GM12875 (cell line): Measurements from ENCODE around the gene PGA3.
"Not testable (repeated sequence)": the region's sequence is repeated elsewhere in the genome, so short reads cannot be mapped to it uniquely, and the experiment has no call there.

Source experiments
- H3K4me3 ChIP-seq: one replicate; pipeline ENCODE4 v1.5.1; 2011; ENCODE audit warnings: low read depth, low read length, control low read depth
- TF ChIP-seq, protein P1 (sequence below): IDR thresholded peaks from 2 replicates; pipeline ENCODE4 v1.5.1; 2011; ENCODE audit warnings: low read depth, mild to moderate bottlenecking, control low read depth, inconsistent platforms, low read length, moderate library complexity, borderline replicate concordance; ENCODE audit not compliant: insufficient read depth

The PGA3 gene

GRCh38 chr11:61174273-61174672, 29.0 kb upstream of the PGA3 start:
- TF ChIP-seq, protein P1, sequence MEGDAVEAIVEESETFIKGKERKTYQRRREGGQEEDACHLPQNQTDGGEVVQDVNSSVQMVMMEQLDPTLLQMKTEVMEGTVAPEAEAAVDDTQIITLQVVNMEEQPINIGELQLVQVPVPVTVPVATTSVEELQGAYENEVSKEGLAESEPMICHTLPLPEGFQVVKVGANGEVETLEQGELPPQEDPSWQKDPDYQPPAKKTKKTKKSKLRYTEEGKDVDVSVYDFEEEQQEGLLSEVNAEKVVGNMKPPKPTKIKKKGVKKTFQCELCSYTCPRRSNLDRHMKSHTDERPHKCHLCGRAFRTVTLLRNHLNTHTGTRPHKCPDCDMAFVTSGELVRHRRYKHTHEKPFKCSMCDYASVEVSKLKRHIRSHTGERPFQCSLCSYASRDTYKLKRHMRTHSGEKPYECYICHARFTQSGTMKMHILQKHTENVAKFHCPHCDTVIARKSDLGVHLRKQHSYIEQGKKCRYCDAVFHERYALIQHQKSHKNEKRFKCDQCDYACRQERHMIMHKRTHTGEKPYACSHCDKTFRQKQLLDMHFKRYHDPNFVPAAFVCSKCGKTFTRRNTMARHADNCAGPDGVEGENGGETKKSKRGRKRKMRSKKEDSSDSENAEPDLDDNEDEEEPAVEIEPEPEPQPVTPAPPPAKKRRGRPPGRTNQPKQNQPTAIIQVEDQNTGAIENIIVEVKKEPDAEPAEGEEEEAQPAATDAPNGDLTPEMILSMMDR, result no peak
- H3K4me3 ChIP-seq, result no peak overlapping the region

DNA sequence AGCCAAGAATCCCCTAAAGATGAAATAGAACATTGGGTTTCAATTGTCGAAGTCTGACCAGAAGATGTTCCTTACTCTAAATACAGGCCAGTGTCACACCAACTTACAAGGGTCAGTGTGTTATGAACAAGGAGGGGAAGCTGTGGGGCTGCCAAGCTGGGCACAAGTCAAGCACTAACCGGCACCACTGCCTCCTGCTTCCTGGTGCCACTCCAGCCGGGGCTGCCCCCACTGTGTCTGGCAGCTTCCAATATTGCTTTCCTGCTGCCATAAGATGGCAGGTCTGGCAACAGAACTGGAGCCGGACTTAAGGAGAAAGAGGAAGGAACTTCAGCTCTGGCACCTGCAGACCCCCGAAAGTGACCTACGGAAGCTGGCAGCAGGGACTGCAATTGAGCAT, 28.4 kb upstream of the PGA3 start:
- no peak overlapping the region for H3K4me3 ChIP-seq
- TF ChIP-seq, protein P1, result no peak

DNA sequence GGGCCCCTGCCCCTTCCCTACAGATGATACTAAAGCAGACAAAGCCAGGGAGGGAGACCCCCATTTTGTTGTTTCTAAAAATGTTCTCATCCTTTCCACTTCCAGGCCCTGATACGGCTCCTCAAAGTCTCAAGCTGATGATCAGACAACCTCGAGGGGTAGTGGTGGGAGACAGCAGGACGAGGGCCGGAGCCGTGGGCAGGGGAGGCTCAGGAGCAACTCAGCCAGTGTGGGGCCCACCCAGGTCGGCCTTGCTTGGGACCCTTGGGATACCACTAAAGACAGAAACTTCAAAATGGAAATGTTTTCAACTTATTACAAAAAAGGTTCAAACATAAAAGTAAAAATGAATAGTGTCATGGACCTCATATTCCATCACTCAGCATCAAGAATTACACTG, 26.9 kb upstream of the PGA3 start:
- H3K4me3 ChIP-seq, result no peak overlapping the region
- TF ChIP-seq, protein P1, result no peak

- not testable (repeated sequence) for H3K4me3 ChIP-seq
These were observed 23.1 kb upstream of the PGA3 start for GRCh38 chr11:61180205-61180604.

GRCh38 chr11:61181489-61181888, 21.8 kb upstream of the PGA3 start:
- no peak overlapping the region for H3K4me3 ChIP-seq
- TF ChIP-seq, protein P1, result no peak

DNA sequence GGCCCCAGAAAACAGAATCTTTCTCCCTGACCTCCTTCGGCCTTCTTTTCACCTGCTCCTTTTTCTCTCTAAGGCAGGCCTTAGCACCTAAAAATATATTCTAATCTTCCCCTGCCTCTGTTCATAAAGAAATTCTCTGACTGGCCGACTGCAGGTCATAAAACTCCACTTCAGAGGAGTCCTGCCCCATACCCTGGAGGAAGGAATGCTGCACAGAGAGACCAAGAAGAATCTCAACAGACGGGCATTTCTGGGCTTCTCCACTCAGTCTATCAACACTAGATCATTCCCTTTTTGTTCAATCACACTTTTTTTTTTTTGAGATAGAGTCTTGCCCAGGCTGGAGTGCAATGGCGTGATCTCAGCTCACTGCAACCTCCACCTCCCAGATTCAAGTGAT, 19.7 kb upstream of the PGA3 start:
- H3K4me3 ChIP-seq, result no peak overlapping the region
- TF ChIP-seq, protein P1, result no peak

DNA sequence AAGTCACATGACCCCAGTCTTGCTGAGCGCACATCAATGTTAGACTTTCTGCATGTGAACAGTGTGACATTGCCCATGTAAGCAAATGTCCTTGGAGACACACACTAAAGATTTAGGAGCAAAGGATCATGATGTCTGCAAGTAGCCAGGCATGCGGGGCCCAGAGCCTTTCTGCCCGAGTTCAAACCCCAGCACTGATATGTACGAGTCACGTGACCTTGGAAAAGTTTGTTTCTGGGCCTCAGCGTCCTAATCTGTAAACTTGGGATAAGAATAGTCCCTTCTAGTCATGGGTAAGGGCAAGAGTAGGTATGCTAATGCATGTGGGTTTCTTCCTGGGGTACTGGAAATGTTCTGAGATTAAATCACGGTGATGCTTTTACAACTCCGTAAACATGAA, 16.8 kb upstream of the PGA3 start:
- TF ChIP-seq, protein P1, result no peak
- H3K4me3 ChIP-seq, result no peak overlapping the region

DNA sequence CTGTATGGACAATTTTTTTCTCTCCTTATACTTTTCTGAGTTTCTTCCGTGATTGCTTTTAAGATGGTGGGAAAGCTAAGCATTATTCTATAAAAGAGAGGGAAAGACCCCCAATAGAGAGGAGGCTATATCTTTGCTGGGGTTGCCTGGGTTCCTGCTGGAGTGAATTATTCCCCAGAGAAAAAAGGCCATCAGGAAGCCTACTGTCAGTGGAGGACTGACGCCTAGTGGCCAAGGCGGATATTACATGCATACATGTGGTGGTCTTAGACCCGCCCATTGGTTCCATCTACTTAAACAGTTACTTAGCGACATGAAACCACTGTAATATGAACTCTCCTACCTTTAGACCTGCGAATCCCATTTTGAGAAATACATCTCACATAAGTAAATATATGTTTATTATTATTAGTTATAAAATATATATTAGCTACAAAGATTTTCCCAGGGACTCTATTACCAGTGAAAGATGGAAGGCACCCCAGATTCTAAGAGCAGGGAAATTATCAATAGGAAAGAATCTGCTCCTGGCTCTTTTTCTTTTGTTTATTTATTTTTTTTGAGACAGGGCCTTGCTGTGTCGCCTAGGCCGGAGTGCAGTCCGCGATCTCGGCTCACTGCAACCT, 15.7 kb upstream of the PGA3 start:
- TF ChIP-seq, protein P1, result peak; percentile 89
- H3K4me3 ChIP-seq, result no peak overlapping the region
